Renal pelvis (tissue), 4 donors: ENCODE data around the gene NELL2. TPM values are rescaled to one million over a fixed set of nuclear protein-coding genes. Genes with fewer than 3 reads are reported as not detected.
A peak's percentile ranks its signal among the peaks of the same experiment; 100 is the strongest.

ENCODE experiments used
- DNase-seq: peaks from one replicate; pipeline ENCODE4 v3.0.0-alpha.2; 2013
- polyA plus RNA-seq, 3 donors: library from polyadenylated mRNA; unstranded; fragments of 120-200 nt; gene quantifications; one replicate each; pipeline ENCODE4 v1.2.1, GENCODE V29; 2013; ENCODE audit not compliant: insufficient read length in 3 of 3

Gene NELL2
- polyA plus RNA-seq, 3 donors, result 11.9 to 18.7 (median 16.4) TPM

- no peak for DNase-seq
These were observed 248.5 kb downstream of the NELL2 start for GRCh38 chr12:44627387-44628166.

- peak; percentile 16 for DNase-seq
These were observed 249.2 kb downstream of the NELL2 start for GRCh38 chr12:44626883-44627282.

- DNase-seq, result no peak
These were observed 257.2 kb downstream of the NELL2 start for GRCh38 chr12:44618946-44619345.

- DNase-seq, result no peak
These were observed 259.7 kb downstream of the NELL2 start for GRCh38 chr12:44616402-44616801.

- DNase-seq, result no peak
These were observed 264.6 kb downstream of the NELL2 start for GRCh38 chr12:44611538-44611937.

GRCh38 chr12:44603701-44604100 lies 272.4 kb downstream of the NELL2 start:
- DNase-seq, result no peak

- no peak for DNase-seq
These were observed 283.5 kb downstream of the NELL2 start for GRCh38 chr12:44592626-44593025.

- DNase-seq, result no peak
These were observed 286.4 kb downstream of the NELL2 start for GRCh38 chr12:44589697-44590096.

GRCh38 chr12:44588651-44589050 lies 287.5 kb downstream of the NELL2 start:
- DNase-seq, result no peak

GRCh38 chr12:44584625-44585024 lies 291.5 kb downstream of the NELL2 start:
- DNase-seq, result no peak

- DNase-seq, result no peak
These were observed 293.6 kb downstream of the NELL2 start for GRCh38 chr12:44582521-44582920.

- no peak for DNase-seq
These were observed 294.4 kb downstream of the NELL2 start for GRCh38 chr12:44581642-44582242.

- no peak for DNase-seq
These were observed 301.5 kb downstream of the NELL2 start for GRCh38 chr12:44574586-44574985.

- no peak for DNase-seq
These were observed 302.4 kb downstream of the NELL2 start for GRCh38 chr12:44573723-44574122.

GRCh38 chr12:44571006-44571550 lies 305.0 kb downstream of the NELL2 start:
- DNase-seq, result no peak

GRCh38 chr12:44570036-44570583 lies 306.0 kb downstream of the NELL2 start:
- DNase-seq, result no peak

GRCh38 chr12:44565163-44565562 lies 311.0 kb downstream of the NELL2 start:
- DNase-seq, result no peak

- DNase-seq, result no peak
These were observed 312.6 kb downstream of the NELL2 start for GRCh38 chr12:44563486-44563885.

- DNase-seq, result no peak
These were observed 317.6 kb downstream of the NELL2 start for GRCh38 chr12:44558340-44559100.

- DNase-seq, result no peak
These were observed 320.7 kb downstream of the NELL2 start for GRCh38 chr12:44555454-44555853.

- no peak for DNase-seq
These were observed 324.5 kb downstream of the NELL2 start for GRCh38 chr12:44551631-44552030.

- DNase-seq, result no peak
These were observed 325.7 kb downstream of the NELL2 start for GRCh38 chr12:44550377-44550776.
